ENCODE measurements around the gene DIS3L2. TPM values are rescaled to one million over a fixed set of nuclear protein-coding genes. Genes with fewer than 3 reads are reported as not detected.
A peak's percentile ranks its signal among the peaks of the same experiment; 100 is the strongest.

The DIS3L2 gene
- total and polyA plus RNA-seq, 2 of the 8 experiments (the other 6 are each of a cell fraction or from before 2014, with no cell fraction given): 11.5 to 21.6 TPM

GRCh38 chr2:232376713-232377112, 415.2 kb downstream of the DIS3L2 start:
- Histone ChIP-seq H3K79me1 (ENCODE audit: low read depth, low read length) (no peaks in the 10 kb centered on the region), H3K4me3 (ENCODE audit: extremely low read depth in 1 of 4, insufficient read depth in 2 of 4, low read depth in 3 of 4, low read length in 4 of 4) (no peak overlapping the region), H3K27ac (ENCODE audit: low read depth, low read length) (no peak overlapping the region), H4K20me1 (replicated peaks in 1 of 2; ENCODE audit: control insufficient read depth in 1 of 2, insufficient read depth in 2 of 2, low read length in 2 of 2) (no peaks in the 10 kb centered on the region), H2BK15ac (ENCODE audit: low read length) (peak overlapping the region; percentile 31; the same call in 1 of the 2 replicates), H4K91ac (replicated peaks; ENCODE audit: insufficient read length, low read length) (no peak overlapping the region), H3K36me3 (ENCODE audit: control insufficient read depth in 2 of 4, insufficient read depth in 4 of 4, low read length in 3 of 4) (no peaks in the 10 kb centered on the region), H3K4me1 (replicated peaks in 1 of 4; ENCODE audit: control insufficient read depth in 3 of 4, insufficient read depth in 4 of 4, low read length in 3 of 4) (peaks cover 0 to 13% (median 4%) of the 10 kb centered on the region in 4 experiments; a peak in 5 of 7 replicates), H2BK12ac (ENCODE audit: low read depth, low read length) (0 out of 2 replicates have a peak overlapping the region, but pooled peaks have one; percentile 71), H4K5ac (ENCODE audit: insufficient read length, low read depth, low read length) (no peak overlapping the region), H2BK120ac (replicated peaks; ENCODE audit: low read depth, low read length) (no peak overlapping the region), H2AK5ac (ENCODE audit: low read depth, low read length) (no peak overlapping the region), H4K8ac (ENCODE audit: extremely low read depth, insufficient read depth, low read length) (no peak overlapping the region), H2BK5ac (ENCODE audit: low read depth, low read length) (no peak overlapping the region), H3K14ac (ENCODE audit: insufficient read length) (no peak overlapping the region), H3K4me2 (ENCODE audit: insufficient read depth in 1 of 2, low read depth in 2 of 2, low read length in 2 of 2) (no peak overlapping the region), H2BK20ac (ENCODE audit: low read length) (0 out of 2 replicates have a peak overlapping the region, but pooled peaks have one; percentile 7), H3K79me2 (ENCODE audit: control insufficient read depth in 1 of 2, insufficient read depth in 2 of 2, low read length in 2 of 2) (no peaks in the 10 kb centered on the region), H3K9me3 (ENCODE audit: insufficient read depth in 2 of 2, low read depth in 1 of 2, low read length in 1 of 2) (no peaks in the 10 kb centered on the region), H3K9ac (replicated peaks in 1 of 4; ENCODE audit: extremely low read depth in 1 of 4, low read depth in 3 of 4, low read length in 3 of 4) (no peak overlapping the region), H3K23me2 (ENCODE audit: low read depth, low read length) (no peaks in the 10 kb centered on the region), H2AFZ (ENCODE audit: low read length) (no peak overlapping the region), H3K27me3 (replicated peaks in 1 of 4; ENCODE audit: control insufficient read depth in 3 of 4, extremely low read depth in 1 of 4, insufficient read depth in 3 of 4, low read length in 3 of 4) (peaks cover 0 to 1% (median under 1%) of the 10 kb centered on the region in 4 experiments; a peak in 3 of 7 replicates), H3K23ac (ENCODE audit: insufficient read length) (no peak overlapping the region), H3K18ac (ENCODE audit: extremely low read depth, low read length) (no peak overlapping the region), H3K4ac (replicated peaks; ENCODE audit: insufficient read length, low read depth, low read length) (no peak overlapping the region), H3K56ac (replicated peaks; ENCODE audit: insufficient read length, low read depth, low read length) (no peak overlapping the region)
- TF ChIP-seq PHF8 (conservative IDR thresholded peaks at IDR 0.05; ENCODE audit: low read depth, low read length): no peak
- no peak for TF ChIP-seq USF2 (IDR thresholded peaks at IDR 0.05; ENCODE audit: low read length)
- ChIA-PET CTCF (ENCODE audit: partially characterized antibody) (interaction anchor here (1.4 to 8.3 kb wide), 4 partner anchors 11 to 62 kb away, joined by 3 to 88 read pairs (median 5); no protein-coding TSS in a partner anchor), POLR2A (ENCODE audit: partially characterized antibody) (interaction anchor here (0.7 to 1.9 kb wide), 4 partner anchors 9 to 51 kb away, joined by 3 to 6 read pairs (median 4); no protein-coding TSS in a partner anchor)
- DNase-seq (ENCODE audit: low read depth in 1 of 2, low spot score in 2 of 2): no peak
- 88% methylated on average over 7 of the region's 7 CpGs; no CpG with 5 or more reads in 1 of the 2 experiments for WGBS, 2 experiments (ENCODE audit: extremely low coverage in 1 of 2, insufficient coverage in 1 of 2, insufficient read length in 1 of 2, insufficient replicate concordance in 2 of 2, low coverage in 1 of 2, low lambda C conversion rate in 2 of 2, missing lambda C conversion rate in 1 of 2)
- no peak for FAIRE-seq

Data from H1 (cell line).